Measurements from ENCODE around the gene LRTM2. TPM values are rescaled to one million over a fixed set of nuclear protein-coding genes. Genes with fewer than 3 reads are reported as not detected.

Gene LRTM2
- total RNA-seq, 2 experiments from 2014 or later, result not detected

- intact Hi-C loops (cut with micrococcal nuclease), result no loop called here
- Mint-ChIP-seq H3K9me3 (no peaks in the 10 kb centered on the region), H3K4me3 (no peak overlapping the region), H3K27ac (no peak overlapping the region), H3K27me3 (ENCODE audit: low read depth) (peaks cover 5% of the 10 kb centered on the region), H3K4me1 (ENCODE audit: low read depth) (no peaks in the 10 kb centered on the region), H3K36me3 (ENCODE audit: low read depth) (no peaks in the 10 kb centered on the region)
- CTCF ChIA-PET, result interaction anchor here (0.6 kb wide), 1 partner anchor 47 kb away, joined by 3 read pairs; no protein-coding TSS in a partner anchor
- DNase-seq, result no peak
These were observed 16.6 kb downstream of the LRTM2 start for GRCh38 chr12:1836854-1837421.

- H3K27me3 Mint-ChIP-seq (ENCODE audit: low read depth), result peaks cover 3% of the 10 kb centered on the region
- no peak overlapping the region for H3K27ac Mint-ChIP-seq
- no peak overlapping the region for H3K4me3 Mint-ChIP-seq
- H3K4me1 Mint-ChIP-seq (ENCODE audit: low read depth), result no peaks in the 10 kb centered on the region
- DNase-seq, result no peak
- no peaks in the 10 kb centered on the region for H3K9me3 Mint-ChIP-seq
- intact Hi-C loops (cut with micrococcal nuclease), result no loop called here
- CTCF ChIA-PET, result interaction anchor here (0.6 kb wide), 1 partner anchor 48 kb away, joined by 3 read pairs; no protein-coding TSS in a partner anchor
- no peaks in the 10 kb centered on the region for H3K36me3 Mint-ChIP-seq (ENCODE audit: low read depth)
These were observed 17.3 kb downstream of the LRTM2 start for GRCh38 chr12:1837541-1838204.

GRCh38 chr12:1838205-1838993 is 18.0 kb downstream of the LRTM2 start:
- no peak overlapping the region for H3K4me3 Mint-ChIP-seq
- CTCF ChIA-PET, result no interaction called here
- no peak overlapping the region for H3K27ac Mint-ChIP-seq
- intact Hi-C loops (cut with micrococcal nuclease), result no loop called here
- no peaks in the 10 kb centered on the region for H3K4me1 Mint-ChIP-seq (ENCODE audit: low read depth)
- H3K27me3 Mint-ChIP-seq (ENCODE audit: low read depth), result peaks cover under 1% of the 10 kb centered on the region
- H3K9me3 Mint-ChIP-seq, result no peaks in the 10 kb centered on the region
- DNase-seq, result no peak
- no peaks in the 10 kb centered on the region for H3K36me3 Mint-ChIP-seq (ENCODE audit: low read depth)

GRCh38 chr12:1838994-1839365 is 18.6 kb downstream of the LRTM2 start:
- Mint-ChIP-seq H3K27me3 (ENCODE audit: low read depth) (no peaks in the 10 kb centered on the region), H3K4me1 (ENCODE audit: low read depth) (no peaks in the 10 kb centered on the region), H3K27ac (no peak overlapping the region), H3K4me3 (no peak overlapping the region), H3K36me3 (ENCODE audit: low read depth) (no peaks in the 10 kb centered on the region), H3K9me3 (no peaks in the 10 kb centered on the region)
- no peak for DNase-seq
- intact Hi-C loops (cut with micrococcal nuclease), result no loop called here
- CTCF ChIA-PET, result interaction anchor here (1.3 kb wide), 1 partner anchor 101 kb away, joined by 3 read pairs; no protein-coding TSS in a partner anchor

- CTCF ChIA-PET, result interaction anchor here (1.3 kb wide), 1 partner anchor 100 kb away, joined by 3 read pairs; no protein-coding TSS in a partner anchor
- H3K9me3 Mint-ChIP-seq, result no peaks in the 10 kb centered on the region
These were observed 19.1 kb downstream of the LRTM2 start for GRCh38 chr12:1839464-1839863.

GRCh38 chr12:1839956-1840951 is 19.9 kb downstream of the LRTM2 start:
- Mint-ChIP-seq H3K27ac (no peak overlapping the region), H3K4me1 (ENCODE audit: low read depth) (no peaks in the 10 kb centered on the region), H3K9me3 (no peaks in the 10 kb centered on the region), H3K4me3 (no peak overlapping the region), H3K36me3 (ENCODE audit: low read depth) (no peaks in the 10 kb centered on the region), H3K27me3 (ENCODE audit: low read depth) (no peaks in the 10 kb centered on the region)
- DNase-seq, result no peak
- CTCF ChIA-PET, result interaction anchor here (0.6 to 1.3 kb wide), 2 partner anchors 99 to 172 kb away, joined by 3 to 4 read pairs; no protein-coding TSS in a partner anchor
- intact Hi-C loops (cut with micrococcal nuclease), result no loop called here

More at GRCh38 chr12:1839464-1839863, 19.1 kb downstream of the LRTM2 start:
- H3K36me3 Mint-ChIP-seq (ENCODE audit: low read depth), result no peaks in the 10 kb centered on the region
- H3K27ac Mint-ChIP-seq, result no peak overlapping the region
- intact Hi-C loops (cut with micrococcal nuclease), result no loop called here
- H3K27me3 Mint-ChIP-seq (ENCODE audit: low read depth), result no peaks in the 10 kb centered on the region
- H3K4me3 Mint-ChIP-seq, result no peak overlapping the region
- no peaks in the 10 kb centered on the region for H3K4me1 Mint-ChIP-seq (ENCODE audit: low read depth)
- no peak for DNase-seq

GRCh38 chr12:1840981-1841425 is 20.6 kb downstream of the LRTM2 start:
- H3K27ac Mint-ChIP-seq, result no peak overlapping the region
- no peaks in the 10 kb centered on the region for H3K27me3 Mint-ChIP-seq (ENCODE audit: low read depth)
- H3K4me1 Mint-ChIP-seq (ENCODE audit: low read depth), result no peaks in the 10 kb centered on the region
- no peaks in the 10 kb centered on the region for H3K36me3 Mint-ChIP-seq (ENCODE audit: low read depth)
- H3K9me3 Mint-ChIP-seq, result no peaks in the 10 kb centered on the region
- intact Hi-C loops (cut with micrococcal nuclease), result no loop called here
- CTCF ChIA-PET, result no interaction called here
- no peak for DNase-seq
- no peak overlapping the region for H3K4me3 Mint-ChIP-seq

GRCh38 chr12:1841586-1842182 is 21.3 kb downstream of the LRTM2 start:
- no peak for DNase-seq
- CTCF ChIA-PET, result no interaction called here
- Mint-ChIP-seq H3K36me3 (ENCODE audit: low read depth) (no peaks in the 10 kb centered on the region), H3K9me3 (no peaks in the 10 kb centered on the region), H3K4me3 (no peak overlapping the region), H3K4me1 (ENCODE audit: low read depth) (no peaks in the 10 kb centered on the region), H3K27ac (no peak overlapping the region), H3K27me3 (ENCODE audit: low read depth) (no peaks in the 10 kb centered on the region)
- intact Hi-C loops (cut with micrococcal nuclease), result no loop called here

- H3K27ac Mint-ChIP-seq, result no peak overlapping the region
- no peaks in the 10 kb centered on the region for H3K36me3 Mint-ChIP-seq (ENCODE audit: low read depth)
- no peak for DNase-seq
- no peaks in the 10 kb centered on the region for H3K27me3 Mint-ChIP-seq (ENCODE audit: low read depth)
- H3K4me1 Mint-ChIP-seq (ENCODE audit: low read depth), result no peaks in the 10 kb centered on the region
- CTCF ChIA-PET, result no interaction called here
- intact Hi-C loops (cut with micrococcal nuclease), result no loop called here
- H3K9me3 Mint-ChIP-seq, result no peaks in the 10 kb centered on the region
- H3K4me3 Mint-ChIP-seq, result no peak overlapping the region
These were observed 22.0 kb downstream of the LRTM2 start for GRCh38 chr12:1842183-1842904.

- intact Hi-C loops (cut with micrococcal nuclease), result no loop called here
- DNase-seq, result no peak
- Mint-ChIP-seq H3K27ac (no peak overlapping the region), H3K4me3 (no peak overlapping the region), H3K4me1 (ENCODE audit: low read depth) (no peaks in the 10 kb centered on the region), H3K9me3 (no peaks in the 10 kb centered on the region), H3K27me3 (ENCODE audit: low read depth) (no peaks in the 10 kb centered on the region), H3K36me3 (ENCODE audit: low read depth) (no peaks in the 10 kb centered on the region)
- CTCF ChIA-PET, result interaction anchor here (0.6 kb wide), 1 partner anchor 45 kb away, joined by 3 read pairs; no protein-coding TSS in a partner anchor
These were observed 22.7 kb downstream of the LRTM2 start for GRCh38 chr12:1842905-1843640.
